Uterus (tissue), 2 donors: ENCODE measurements around the gene WNT7A.

Experiments used
- POLR2A ChIP-seq, 2 donors: fragments of 450-650 bp; IDR thresholded peaks; one replicate each; pipeline ENCODE4 v1.6.1; 2016; ENCODE audit warnings: antibody characterized with exemption in 2 of 2, mild to moderate bottlenecking in 1 of 2, moderate library complexity in 1 of 2
- TF ChIP-seq, protein P1 (sequence below), 4 experiments: fragments of 200-600 bp in 2 of 4; fragments of 450-650 bp in 2 of 4; sonication (generic) in 2 of 4; IDR thresholded peaks; one replicate each; pipeline ENCODE4 v1.5.1; 2016 to 2019; ENCODE audit warnings: antibody characterized with exemption in 4 of 4, mild to moderate bottlenecking in 2 of 4, moderate library complexity in 1 of 4

GRCh38 chr3:13829311-13829710 lies 50.6 kb downstream of the WNT7A start:
- TF ChIP-seq, protein P1, sequence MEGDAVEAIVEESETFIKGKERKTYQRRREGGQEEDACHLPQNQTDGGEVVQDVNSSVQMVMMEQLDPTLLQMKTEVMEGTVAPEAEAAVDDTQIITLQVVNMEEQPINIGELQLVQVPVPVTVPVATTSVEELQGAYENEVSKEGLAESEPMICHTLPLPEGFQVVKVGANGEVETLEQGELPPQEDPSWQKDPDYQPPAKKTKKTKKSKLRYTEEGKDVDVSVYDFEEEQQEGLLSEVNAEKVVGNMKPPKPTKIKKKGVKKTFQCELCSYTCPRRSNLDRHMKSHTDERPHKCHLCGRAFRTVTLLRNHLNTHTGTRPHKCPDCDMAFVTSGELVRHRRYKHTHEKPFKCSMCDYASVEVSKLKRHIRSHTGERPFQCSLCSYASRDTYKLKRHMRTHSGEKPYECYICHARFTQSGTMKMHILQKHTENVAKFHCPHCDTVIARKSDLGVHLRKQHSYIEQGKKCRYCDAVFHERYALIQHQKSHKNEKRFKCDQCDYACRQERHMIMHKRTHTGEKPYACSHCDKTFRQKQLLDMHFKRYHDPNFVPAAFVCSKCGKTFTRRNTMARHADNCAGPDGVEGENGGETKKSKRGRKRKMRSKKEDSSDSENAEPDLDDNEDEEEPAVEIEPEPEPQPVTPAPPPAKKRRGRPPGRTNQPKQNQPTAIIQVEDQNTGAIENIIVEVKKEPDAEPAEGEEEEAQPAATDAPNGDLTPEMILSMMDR (IDR thresholded peaks at IDR 0.05): no peak
- no peak for TF ChIP-seq POLR2A (IDR thresholded peaks at IDR 0.05)
